Tibial artery (tissue), 4 donors: ENCODE data around the gene PTPRN2.

Experiments
- DNase-seq, 2 donors: peaks; one replicate each; pipeline ENCODE4 v3.0.0-alpha.2; 2019
- H3K27ac ChIP-seq, 2 donors: fragments of 200-600 bp; sonication (generic) in 1 of 2; 1 replicate in 1 of 2; 2 replicates in 1 of 2; pipeline ENCODE4 v1.5.1; 2018 to 2019; ENCODE audit warnings: mild to moderate bottlenecking in 1 of 2
- H3K27me3 ChIP-seq, 2 donors: fragments of 200-600 bp; sonication (generic) in 1 of 2; one replicate each; pipeline versions ENCODE4 v1.5.1 to v1.6.0; 2016 to 2019
- H3K36me3 ChIP-seq, 3 donors: fragments of 200-600 bp; sonication (generic) in 2 of 3; one replicate each; pipeline ENCODE4 v1.5.1; 2016 to 2019; ENCODE audit warnings: mild to moderate bottlenecking in 2 of 3
- H3K4me1 ChIP-seq, 4 donors: fragments of 200-600 bp; sonication (generic) in 2 of 4; 1 replicate in 3 of 4; 2 replicates in 1 of 4; pipeline ENCODE4 v1.5.1; 2016 to 2019
- H3K4me3 ChIP-seq, 2 donors: fragments of 200-600 bp; sonication (generic) in 1 of 2; 1 replicate in 1 of 2; 2 replicates in 1 of 2; pipeline ENCODE4 v1.5.1; 2018 to 2019; ENCODE audit warnings: mild to moderate bottlenecking in 2 of 2
- H3K9me3 ChIP-seq, 3 donors: fragments of 200-600 bp; sonication (generic) in 1 of 3; one replicate each; pipeline ENCODE4 v1.5.1; 2016 to 2019
- intact Hi-C: fragments of 100-400 bp; cut with DNase I; formaldehyde crosslinking; loops from one replicate; pipeline ENCODE4 v1.15.0; 2023; ENCODE audit warnings: low total_unique reads
- TF ChIP-seq, protein P1 (sequence below), 2 experiments: fragments of 200-600 bp in 1 of 2; fragments of 450-650 bp in 1 of 2; IDR thresholded peaks; one replicate each; pipeline ENCODE4 v1.5.1; 2017 to 2019; ENCODE audit warnings: antibody characterized with exemption in 2 of 2, mild to moderate bottlenecking in 1 of 2, moderate library complexity in 1 of 2

The PTPRN2 gene

GRCh38 chr7:158391541-158391940 is 196.1 kb downstream of the PTPRN2 start:
- no peak for DNase-seq
- H3K4me1 ChIP-seq, result no peaks in the 10 kb centered on the region
- no peaks in the 10 kb centered on the region for H3K9me3 ChIP-seq
- H3K36me3 ChIP-seq, result no peaks in the 10 kb centered on the region
- H3K4me3 ChIP-seq, result no peak overlapping the region
- intact Hi-C loops, result no loop called here
- H3K27me3 ChIP-seq, result peaks cover 0 to 34% of the 10 kb centered on the region in 2 donors
- TF ChIP-seq, protein P1, sequence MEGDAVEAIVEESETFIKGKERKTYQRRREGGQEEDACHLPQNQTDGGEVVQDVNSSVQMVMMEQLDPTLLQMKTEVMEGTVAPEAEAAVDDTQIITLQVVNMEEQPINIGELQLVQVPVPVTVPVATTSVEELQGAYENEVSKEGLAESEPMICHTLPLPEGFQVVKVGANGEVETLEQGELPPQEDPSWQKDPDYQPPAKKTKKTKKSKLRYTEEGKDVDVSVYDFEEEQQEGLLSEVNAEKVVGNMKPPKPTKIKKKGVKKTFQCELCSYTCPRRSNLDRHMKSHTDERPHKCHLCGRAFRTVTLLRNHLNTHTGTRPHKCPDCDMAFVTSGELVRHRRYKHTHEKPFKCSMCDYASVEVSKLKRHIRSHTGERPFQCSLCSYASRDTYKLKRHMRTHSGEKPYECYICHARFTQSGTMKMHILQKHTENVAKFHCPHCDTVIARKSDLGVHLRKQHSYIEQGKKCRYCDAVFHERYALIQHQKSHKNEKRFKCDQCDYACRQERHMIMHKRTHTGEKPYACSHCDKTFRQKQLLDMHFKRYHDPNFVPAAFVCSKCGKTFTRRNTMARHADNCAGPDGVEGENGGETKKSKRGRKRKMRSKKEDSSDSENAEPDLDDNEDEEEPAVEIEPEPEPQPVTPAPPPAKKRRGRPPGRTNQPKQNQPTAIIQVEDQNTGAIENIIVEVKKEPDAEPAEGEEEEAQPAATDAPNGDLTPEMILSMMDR (IDR thresholded peaks at IDR 0.05), result no peak
- no peak overlapping the region for H3K27ac ChIP-seq

- no peaks in the 10 kb centered on the region for H3K36me3 ChIP-seq
- no peak overlapping the region for H3K27ac ChIP-seq
- intact Hi-C loops, result no loop called here
- H3K4me3 ChIP-seq, result no peak overlapping the region
- H3K9me3 ChIP-seq, result no peaks in the 10 kb centered on the region
- no peak for DNase-seq
- peaks cover 0 to 38% of the 10 kb centered on the region in 2 donors for H3K27me3 ChIP-seq
- TF ChIP-seq, protein P1 (IDR thresholded peaks at IDR 0.05), result no peak
- H3K4me1 ChIP-seq, result no peaks in the 10 kb centered on the region
These were observed 196.5 kb downstream of the PTPRN2 start for GRCh38 chr7:158391141-158391540.

DNA sequence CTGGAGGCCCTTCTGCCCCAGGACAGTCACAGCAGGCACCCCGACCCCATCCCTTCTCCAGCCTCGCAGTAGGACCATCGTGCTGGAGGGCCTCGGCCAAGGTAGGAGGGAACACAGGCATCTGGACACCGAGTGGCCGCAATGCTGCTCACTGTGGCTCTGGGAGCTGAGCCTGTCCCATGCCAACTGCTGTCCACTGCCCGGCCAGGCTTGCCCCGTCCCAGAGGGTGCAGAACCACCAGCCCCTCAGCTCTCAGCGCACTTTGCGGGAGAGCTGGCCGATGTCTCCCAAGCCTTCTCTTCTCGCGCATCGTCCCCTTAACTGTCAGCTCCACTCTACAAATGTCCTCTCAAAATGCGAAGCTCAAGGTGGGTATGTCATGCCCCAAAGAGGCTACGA is 197.2 kb downstream of the PTPRN2 start:
- Histone ChIP-seq H3K4me1 (no peaks in the 10 kb centered on the region), H3K36me3 (no peaks in the 10 kb centered on the region), H3K9me3 (no peaks in the 10 kb centered on the region), H3K27ac (no peak overlapping the region), H3K4me3 (no peak overlapping the region), H3K27me3 (peaks cover 0 to 36% of the 10 kb centered on the region in 2 donors)
- intact Hi-C loops, result no loop called here
- TF ChIP-seq, protein P1 (IDR thresholded peaks at IDR 0.05), result no peak
- DNase-seq, result no peak

DNA sequence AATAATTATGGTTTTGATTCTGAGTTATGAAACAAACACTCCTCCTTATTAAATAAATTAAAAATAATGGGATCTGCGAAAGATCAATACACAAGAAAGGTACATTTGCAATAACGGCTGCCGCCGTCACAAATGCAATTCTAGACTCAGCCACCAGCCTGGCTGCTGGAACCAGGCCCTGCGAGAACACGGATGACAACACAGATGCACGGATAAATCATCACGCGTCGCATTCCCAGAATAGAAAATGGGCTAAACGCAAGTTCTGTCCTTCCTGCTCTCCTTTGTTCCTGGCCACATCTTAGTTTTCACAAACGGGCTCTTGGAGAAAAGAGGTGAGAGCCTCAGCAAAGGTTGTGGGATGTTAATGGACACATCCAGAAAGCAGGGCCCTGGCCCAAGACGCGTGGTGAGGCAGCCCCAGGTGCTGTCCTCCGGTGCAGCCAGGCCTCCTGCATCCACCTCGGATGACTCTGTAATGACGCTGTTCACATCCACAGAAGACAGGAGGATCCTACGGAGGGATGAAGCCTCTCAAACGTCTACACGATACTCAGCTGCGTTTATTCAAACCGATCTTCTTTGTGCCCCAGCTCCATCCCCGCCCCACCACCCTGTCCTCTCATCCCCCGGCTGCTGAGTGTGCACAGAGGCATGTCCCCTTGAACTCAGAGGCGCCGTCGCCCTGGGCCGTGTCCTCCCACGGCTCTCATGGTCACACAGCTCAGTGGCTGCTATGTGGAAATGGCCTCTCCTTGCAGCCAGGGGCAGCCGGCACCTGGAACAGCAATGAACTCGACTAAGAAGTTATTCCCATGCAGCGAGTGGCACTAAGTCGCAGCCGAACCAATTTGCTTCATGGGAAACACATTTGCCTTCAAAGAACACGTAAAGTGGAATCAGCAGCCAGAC is 197.9 kb downstream of the PTPRN2 start:
- Histone ChIP-seq H3K9me3 (no peaks in the 10 kb centered on the region), H3K36me3 (no peaks in the 10 kb centered on the region), H3K4me3 (no peak overlapping the region), H3K27ac (no peak overlapping the region), H3K27me3 (peaks cover 0 to 36% of the 10 kb centered on the region in 2 donors), H3K4me1 (no peaks in the 10 kb centered on the region)
- TF ChIP-seq, protein P1 (IDR thresholded peaks at IDR 0.05), result no peak
- intact Hi-C loops, result no loop called here
- DNase-seq, result no peak

DNA sequence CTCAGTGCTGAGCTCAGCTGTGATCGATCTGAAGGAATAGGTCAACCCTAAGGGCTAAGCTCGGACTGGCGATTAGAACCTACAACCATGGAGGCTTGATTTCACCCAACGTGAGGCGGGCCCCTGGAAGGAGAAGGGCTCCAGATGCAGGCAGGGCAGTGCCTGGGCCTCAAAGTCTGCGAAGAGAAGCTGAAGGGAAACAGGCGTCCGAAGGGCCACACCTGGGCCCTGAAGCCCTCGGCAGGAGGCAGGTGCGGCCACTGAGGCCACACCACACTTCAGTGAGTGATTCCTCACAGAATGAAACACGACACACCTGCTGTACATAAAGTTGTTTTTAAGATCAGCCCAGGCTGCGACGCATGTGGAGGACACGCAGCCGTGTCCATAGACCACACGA is 198.7 kb downstream of the PTPRN2 start:
- no peaks in the 10 kb centered on the region for H3K4me1 ChIP-seq
- no peak for DNase-seq
- H3K27me3 ChIP-seq, result peaks cover 0 to 29% of the 10 kb centered on the region in 2 donors
- H3K4me3 ChIP-seq, result no peak overlapping the region
- no peaks in the 10 kb centered on the region for H3K36me3 ChIP-seq
- TF ChIP-seq, protein P1 (IDR thresholded peaks at IDR 0.05), result no peak
- intact Hi-C loops, result no loop called here
- no peaks in the 10 kb centered on the region for H3K9me3 ChIP-seq
- H3K27ac ChIP-seq, result no peak overlapping the region
